Body of pancreas (tissue), 4 donors: Measurements from ENCODE around the gene PKN3.

Experiments used
- POLR2A ChIP-seq, 3 donors: fragments of 450-650 bp; IDR thresholded peaks; one replicate each; pipeline ENCODE4 v1.6.1; 2016; ENCODE audit warnings: antibody characterized with exemption in 3 of 3, mild to moderate bottlenecking in 2 of 3
- TF ChIP-seq, protein P1 (sequence below), 7 experiments: fragments of 450-650 bp in 4 of 7; fragments of 200-600 bp in 3 of 7; sonication (generic) in 3 of 7; IDR thresholded peaks; one replicate each; pipeline ENCODE4 v1.5.1; 2016 to 2019; ENCODE audit warnings: antibody characterized with exemption in 7 of 7

DNA sequence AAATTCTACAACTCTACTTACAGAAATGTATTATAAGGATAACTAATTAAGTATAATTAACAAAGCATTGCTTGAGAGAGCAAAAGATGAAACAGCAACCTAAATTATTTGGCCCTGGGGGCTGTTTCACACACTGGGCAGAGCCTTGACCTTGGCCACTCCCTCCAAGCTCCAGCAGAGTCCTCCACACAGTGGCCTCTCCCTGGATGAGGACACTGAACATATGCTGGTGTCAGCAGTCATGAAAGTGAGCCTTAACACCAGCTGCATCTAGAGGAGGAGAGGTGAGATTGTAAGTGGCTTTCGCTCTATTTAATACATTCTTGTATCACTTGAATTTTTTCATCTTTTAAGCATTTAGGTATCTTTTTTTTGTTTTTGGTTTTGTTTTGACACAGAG lies 44.9 kb downstream of the PKN3 start:
- TF ChIP-seq, protein P1, sequence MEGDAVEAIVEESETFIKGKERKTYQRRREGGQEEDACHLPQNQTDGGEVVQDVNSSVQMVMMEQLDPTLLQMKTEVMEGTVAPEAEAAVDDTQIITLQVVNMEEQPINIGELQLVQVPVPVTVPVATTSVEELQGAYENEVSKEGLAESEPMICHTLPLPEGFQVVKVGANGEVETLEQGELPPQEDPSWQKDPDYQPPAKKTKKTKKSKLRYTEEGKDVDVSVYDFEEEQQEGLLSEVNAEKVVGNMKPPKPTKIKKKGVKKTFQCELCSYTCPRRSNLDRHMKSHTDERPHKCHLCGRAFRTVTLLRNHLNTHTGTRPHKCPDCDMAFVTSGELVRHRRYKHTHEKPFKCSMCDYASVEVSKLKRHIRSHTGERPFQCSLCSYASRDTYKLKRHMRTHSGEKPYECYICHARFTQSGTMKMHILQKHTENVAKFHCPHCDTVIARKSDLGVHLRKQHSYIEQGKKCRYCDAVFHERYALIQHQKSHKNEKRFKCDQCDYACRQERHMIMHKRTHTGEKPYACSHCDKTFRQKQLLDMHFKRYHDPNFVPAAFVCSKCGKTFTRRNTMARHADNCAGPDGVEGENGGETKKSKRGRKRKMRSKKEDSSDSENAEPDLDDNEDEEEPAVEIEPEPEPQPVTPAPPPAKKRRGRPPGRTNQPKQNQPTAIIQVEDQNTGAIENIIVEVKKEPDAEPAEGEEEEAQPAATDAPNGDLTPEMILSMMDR (IDR thresholded peaks at IDR 0.05) = no peak
- no peak for TF ChIP-seq POLR2A (IDR thresholded peaks at IDR 0.05)
